GM12892 (cell line): ENCODE data around the gene KLF2.

Experiments used
- POLR2A ChIP-seq: IDR thresholded peaks from 2 replicates; pipeline ENCODE4 v1.6.1; 2011; ENCODE audit warnings: low read depth, low read length, control low read depth
- POLR2AphosphoS5 ChIP-seq: IDR thresholded peaks from 2 replicates; pipeline ENCODE4 v1.6.1; 2011; ENCODE audit warnings: low read depth, low read length, control low read depth
- TAF1 ChIP-seq: IDR thresholded peaks from 2 replicates; pipeline ENCODE4 v1.6.1; 2011; ENCODE audit warnings: low read depth, mild to moderate bottlenecking, control low read depth, low read length, borderline replicate concordance

DNA sequence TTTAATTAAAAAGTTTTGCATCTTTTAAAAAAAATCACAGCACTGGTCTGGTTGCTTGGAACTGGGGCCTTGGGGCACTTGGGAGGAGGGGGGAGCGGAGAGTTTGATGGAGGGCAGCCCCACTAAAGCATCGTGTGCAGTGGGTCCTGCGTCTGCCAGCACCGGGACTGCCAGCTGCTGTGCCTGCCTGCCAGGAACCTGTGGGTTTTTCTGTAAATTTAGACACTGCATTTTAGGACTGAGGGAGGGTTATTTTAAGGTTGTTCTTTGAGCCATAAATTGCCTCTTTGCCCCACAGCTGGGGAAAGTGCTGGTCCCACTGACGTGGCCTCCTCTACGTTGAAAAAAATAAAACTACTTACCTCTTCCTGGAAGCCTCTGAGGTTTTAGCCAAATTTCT lies 2.9 kb downstream of the KLF2 start:
- TF ChIP-seq POLR2AphosphoS5 (no peak), POLR2A (no peak), TAF1 (no peak)
